Measurements from ENCODE around the gene SDR9C7.

The SDR9C7 gene

DNA sequence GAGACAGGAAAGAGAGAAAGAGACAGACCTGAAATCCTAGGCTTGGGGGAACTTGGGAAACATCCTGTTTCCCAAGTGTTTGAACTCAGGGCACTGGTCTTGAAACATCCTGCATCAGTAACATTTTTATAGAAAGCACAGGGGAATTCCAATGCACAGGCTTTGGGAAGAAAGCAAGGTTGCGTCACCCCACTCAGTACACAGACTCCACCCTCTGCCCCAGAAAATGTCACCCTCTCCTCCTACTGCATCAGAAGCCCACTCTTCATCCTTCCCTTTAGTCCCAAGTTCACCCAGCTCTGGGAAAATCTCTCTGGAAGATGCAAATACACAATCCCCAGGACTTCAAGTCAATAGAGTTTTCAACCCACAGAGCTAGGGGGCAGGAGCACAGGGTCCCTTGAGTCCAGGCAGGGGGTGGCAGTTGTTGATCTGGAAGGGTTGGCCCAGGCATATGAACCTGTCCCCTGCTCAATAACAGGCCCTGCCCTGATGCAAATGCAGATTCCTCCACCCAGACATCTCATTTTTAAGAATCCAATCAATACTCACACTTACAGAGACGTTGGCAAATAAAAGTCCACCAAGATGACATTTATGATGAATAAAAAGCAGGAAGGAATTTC lies 21.5 kb upstream of the SDR9C7 start:
- ChIA-PET CTCF (interaction anchor here (1.2 kb wide), 1 partner anchor 32 kb away, joined by 3 read pairs; no protein-coding TSS in a partner anchor), POLR2A (no interaction called here)
- Histone ChIP-seq H3K27ac (ENCODE audit: extremely low read depth, low read depth, low read length) (no peak overlapping the region), H3K9me3 (ENCODE audit: control insufficient read depth, insufficient read depth, low read depth, low read length) (no peaks in the 10 kb centered on the region), H3K4me3 (ENCODE audit: low read depth, low read length) (no peak overlapping the region), H3K36me3 (ENCODE audit: control insufficient read depth in 2 of 2, insufficient read depth in 1 of 2, low read length in 2 of 2) (no peaks in the 10 kb centered on the region), H3K4me1 (ENCODE audit: control insufficient read depth, insufficient read depth, low read length) (no peaks in the 10 kb centered on the region)
- no peak for TF ChIP-seq ZNF404 (tag by site-specific recombination; IDR thresholded peaks at IDR 0.05)
- TF ChIP-seq, protein P1, sequence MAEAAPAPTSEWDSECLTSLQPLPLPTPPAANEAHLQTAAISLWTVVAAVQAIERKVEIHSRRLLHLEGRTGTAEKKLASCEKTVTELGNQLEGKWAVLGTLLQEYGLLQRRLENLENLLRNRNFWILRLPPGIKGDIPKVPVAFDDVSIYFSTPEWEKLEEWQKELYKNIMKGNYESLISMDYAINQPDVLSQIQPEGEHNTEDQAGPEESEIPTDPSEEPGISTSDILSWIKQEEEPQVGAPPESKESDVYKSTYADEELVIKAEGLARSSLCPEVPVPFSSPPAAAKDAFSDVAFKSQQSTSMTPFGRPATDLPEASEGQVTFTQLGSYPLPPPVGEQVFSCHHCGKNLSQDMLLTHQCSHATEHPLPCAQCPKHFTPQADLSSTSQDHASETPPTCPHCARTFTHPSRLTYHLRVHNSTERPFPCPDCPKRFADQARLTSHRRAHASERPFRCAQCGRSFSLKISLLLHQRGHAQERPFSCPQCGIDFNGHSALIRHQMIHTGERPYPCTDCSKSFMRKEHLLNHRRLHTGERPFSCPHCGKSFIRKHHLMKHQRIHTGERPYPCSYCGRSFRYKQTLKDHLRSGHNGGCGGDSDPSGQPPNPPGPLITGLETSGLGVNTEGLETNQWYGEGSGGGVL (tag by site-specific recombination; IDR thresholded peaks at IDR 0.05) = no peak
- TF ChIP-seq, protein P2, sequence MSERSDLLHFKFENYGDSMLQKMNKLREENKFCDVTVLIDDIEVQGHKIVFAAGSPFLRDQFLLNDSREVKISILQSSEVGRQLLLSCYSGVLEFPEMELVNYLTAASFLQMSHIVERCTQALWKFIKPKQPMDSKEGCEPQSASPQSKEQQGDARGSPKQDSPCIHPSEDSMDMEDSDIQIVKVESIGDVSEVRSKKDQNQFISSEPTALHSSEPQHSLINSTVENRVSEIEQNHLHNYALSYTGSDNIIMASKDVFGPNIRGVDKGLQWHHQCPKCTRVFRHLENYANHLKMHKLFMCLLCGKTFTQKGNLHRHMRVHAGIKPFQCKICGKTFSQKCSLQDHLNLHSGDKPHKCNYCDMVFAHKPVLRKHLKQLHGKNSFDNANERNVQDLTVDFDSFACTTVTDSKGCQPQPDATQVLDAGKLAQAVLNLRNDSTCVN (tag by site-specific recombination; optimal IDR thresholded peaks at IDR 0.05) = no peak
- TF ChIP-seq, protein P3, sequence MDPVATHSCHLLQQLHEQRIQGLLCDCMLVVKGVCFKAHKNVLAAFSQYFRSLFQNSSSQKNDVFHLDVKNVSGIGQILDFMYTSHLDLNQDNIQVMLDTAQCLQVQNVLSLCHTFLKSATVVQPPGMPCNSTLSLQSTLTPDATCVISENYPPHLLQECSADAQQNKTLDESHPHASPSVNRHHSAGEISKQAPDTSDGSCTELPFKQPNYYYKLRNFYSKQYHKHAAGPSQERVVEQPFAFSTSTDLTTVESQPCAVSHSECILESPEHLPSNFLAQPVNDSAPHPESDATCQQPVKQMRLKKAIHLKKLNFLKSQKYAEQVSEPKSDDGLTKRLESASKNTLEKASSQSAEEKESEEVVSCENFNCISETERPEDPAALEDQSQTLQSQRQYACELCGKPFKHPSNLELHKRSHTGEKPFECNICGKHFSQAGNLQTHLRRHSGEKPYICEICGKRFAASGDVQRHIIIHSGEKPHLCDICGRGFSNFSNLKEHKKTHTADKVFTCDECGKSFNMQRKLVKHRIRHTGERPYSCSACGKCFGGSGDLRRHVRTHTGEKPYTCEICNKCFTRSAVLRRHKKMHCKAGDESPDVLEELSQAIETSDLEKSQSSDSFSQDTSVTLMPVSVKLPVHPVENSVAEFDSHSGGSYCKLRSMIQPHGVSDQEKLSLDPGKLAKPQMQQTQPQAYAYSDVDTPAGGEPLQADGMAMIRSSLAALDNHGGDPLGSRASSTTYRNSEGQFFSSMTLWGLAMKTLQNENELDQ (tag by site-specific recombination; IDR thresholded peaks at IDR 0.05; ENCODE audit: low read depth) = no peak
- TF ChIP-seq, protein P4, sequence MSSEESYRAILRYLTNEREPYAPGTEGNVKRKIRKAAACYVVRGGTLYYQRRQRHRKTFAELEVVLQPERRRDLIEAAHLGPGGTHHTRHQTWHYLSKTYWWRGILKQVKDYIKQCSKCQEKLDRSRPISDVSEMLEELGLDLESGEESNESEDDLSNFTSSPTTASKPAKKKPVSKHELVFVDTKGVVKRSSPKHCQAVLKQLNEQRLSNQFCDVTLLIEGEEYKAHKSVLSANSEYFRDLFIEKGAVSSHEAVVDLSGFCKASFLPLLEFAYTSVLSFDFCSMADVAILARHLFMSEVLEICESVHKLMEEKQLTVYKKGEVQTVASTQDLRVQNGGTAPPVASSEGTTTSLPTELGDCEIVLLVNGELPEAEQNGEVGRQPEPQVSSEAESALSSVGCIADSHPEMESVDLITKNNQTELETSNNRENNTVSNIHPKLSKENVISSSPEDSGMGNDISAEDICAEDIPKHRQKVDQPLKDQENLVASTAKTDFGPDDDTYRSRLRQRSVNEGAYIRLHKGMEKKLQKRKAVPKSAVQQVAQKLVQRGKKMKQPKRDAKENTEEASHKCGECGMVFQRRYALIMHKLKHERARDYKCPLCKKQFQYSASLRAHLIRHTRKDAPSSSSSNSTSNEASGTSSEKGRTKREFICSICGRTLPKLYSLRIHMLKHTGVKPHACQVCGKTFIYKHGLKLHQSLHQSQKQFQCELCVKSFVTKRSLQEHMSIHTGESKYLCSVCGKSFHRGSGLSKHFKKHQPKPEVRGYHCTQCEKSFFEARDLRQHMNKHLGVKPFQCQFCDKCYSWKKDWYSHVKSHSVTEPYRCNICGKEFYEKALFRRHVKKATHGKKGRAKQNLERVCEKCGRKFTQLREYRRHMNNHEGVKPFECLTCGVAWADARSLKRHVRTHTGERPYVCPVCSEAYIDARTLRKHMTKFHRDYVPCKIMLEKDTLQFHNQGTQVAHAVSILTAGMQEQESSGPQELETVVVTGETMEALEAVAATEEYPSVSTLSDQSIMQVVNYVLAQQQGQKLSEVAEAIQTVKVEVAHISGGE (tag by site-specific recombination; conservative IDR thresholded peaks at IDR 0.05; ENCODE audit: low read depth) = no peak
- no peak for TF ChIP-seq ZNF843 (tag by site-specific recombination; IDR thresholded peaks at IDR 0.05)
- no peak for TF ChIP-seq SCRT2 (tag by site-specific recombination; IDR thresholded peaks at IDR 0.05)
- TF ChIP-seq ZNF837 (tag by site-specific recombination; IDR thresholded peaks at IDR 0.05) = no peak
- no peak for TF ChIP-seq KLF10 (tag by site-specific recombination; IDR thresholded peaks at IDR 0.05)
- TF ChIP-seq ZNF658 (tag by site-specific recombination; IDR thresholded peaks at IDR 0.05) = no peak
- TF ChIP-seq ZNF138 (tag by site-specific recombination; IDR thresholded peaks at IDR 0.05; ENCODE audit: borderline replicate concordance) = no peak
- TF ChIP-seq ZNF521 (tag by site-specific recombination; IDR thresholded peaks at IDR 0.05) = no peak
- TF ChIP-seq IKZF3 (tag by site-specific recombination; IDR thresholded peaks at IDR 0.05) = no peak
- TF ChIP-seq GLIS2 (tag by site-specific recombination; IDR thresholded peaks at IDR 0.05) = no peak
- no peak for TF ChIP-seq ZNF23 (tag by site-specific recombination; IDR thresholded peaks at IDR 0.05; ENCODE audit: borderline replicate concordance)
- TF ChIP-seq ZFP69B (tag by site-specific recombination; IDR thresholded peaks at IDR 0.05) = no peak
- no peak for TF ChIP-seq ZNF701 (tag by site-specific recombination; IDR thresholded peaks at IDR 0.05)
- TF ChIP-seq, protein P5, sequence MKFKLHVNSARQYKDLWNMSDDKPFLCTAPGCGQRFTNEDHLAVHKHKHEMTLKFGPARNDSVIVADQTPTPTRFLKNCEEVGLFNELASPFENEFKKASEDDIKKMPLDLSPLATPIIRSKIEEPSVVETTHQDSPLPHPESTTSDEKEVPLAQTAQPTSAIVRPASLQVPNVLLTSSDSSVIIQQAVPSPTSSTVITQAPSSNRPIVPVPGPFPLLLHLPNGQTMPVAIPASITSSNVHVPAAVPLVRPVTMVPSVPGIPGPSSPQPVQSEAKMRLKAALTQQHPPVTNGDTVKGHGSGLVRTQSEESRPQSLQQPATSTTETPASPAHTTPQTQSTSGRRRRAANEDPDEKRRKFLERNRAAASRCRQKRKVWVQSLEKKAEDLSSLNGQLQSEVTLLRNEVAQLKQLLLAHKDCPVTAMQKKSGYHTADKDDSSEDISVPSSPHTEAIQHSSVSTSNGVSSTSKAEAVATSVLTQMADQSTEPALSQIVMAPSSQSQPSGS (tag by site-specific recombination; IDR thresholded peaks at IDR 0.05; ENCODE audit: low read depth) = no peak
- TF ChIP-seq ZNF561 (tag by site-specific recombination; IDR thresholded peaks at IDR 0.05; ENCODE audit: borderline replicate concordance) = no peak
- TF ChIP-seq, protein P6, sequence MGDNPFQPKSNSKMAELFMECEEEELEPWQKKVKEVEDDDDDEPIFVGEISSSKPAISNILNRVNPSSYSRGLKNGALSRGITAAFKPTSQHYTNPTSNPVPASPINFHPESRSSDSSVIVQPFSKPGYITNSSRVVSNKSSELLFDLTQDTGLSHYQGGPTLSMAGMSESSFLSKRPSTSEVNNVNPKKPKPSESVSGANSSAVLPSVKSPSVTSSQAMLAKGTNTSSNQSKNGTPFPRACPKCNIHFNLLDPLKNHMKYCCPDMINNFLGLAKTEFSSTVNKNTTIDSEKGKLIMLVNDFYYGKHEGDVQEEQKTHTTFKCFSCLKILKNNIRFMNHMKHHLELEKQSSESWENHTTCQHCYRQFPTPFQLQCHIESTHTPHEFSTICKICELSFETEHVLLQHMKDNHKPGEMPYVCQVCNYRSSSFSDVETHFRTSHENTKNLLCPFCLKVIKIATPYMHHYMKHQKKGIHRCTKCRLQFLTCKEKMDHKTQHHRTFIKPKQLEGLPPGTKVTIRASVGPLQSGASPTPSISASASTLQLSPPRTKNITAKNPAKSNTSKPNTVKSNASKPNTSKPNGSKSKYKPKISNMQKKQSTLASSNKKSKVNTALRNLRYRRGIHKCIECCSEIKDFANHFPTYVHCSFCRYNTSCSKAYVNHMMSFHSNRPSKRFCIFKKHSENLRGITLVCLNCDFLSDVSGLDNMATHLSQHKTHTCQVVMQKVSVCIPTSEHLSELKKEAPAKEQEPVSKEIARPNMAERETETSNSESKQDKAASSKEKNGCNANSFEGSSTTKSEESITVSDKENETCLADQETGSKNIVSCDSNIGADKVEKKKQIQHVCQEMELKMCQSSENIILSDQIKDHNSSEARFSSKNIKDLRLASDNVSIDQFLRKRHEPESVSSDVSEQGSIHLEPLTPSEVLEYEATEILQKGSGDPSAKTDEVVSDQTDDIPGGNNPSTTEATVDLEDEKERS (tag by site-specific recombination; IDR thresholded peaks at IDR 0.05) = no peak
